ENCODE results near the gene PXDN. TPM values are rescaled to one million over a fixed set of nuclear protein-coding genes. Genes with fewer than 3 reads are reported as not detected.
"Not testable (repeated sequence)": the region's sequence is repeated elsewhere in the genome, so short reads cannot be mapped to it uniquely, and the experiment has no call there.

The PXDN gene
- total and polyA plus RNA-seq, 10 of the 15 experiments (the other 5 are each of a cell fraction or from before 2014, with no cell fraction given), result 0.12 to 0.69 (median 0.23) TPM; not detected in 5

- TF ChIP-seq RB1 (IDR thresholded peaks at IDR 0.05; ENCODE audit: borderline replicate concordance) (no peak), MTA2 (IDR thresholded peaks at IDR 0.05; ENCODE audit: low read depth) (no peak), CREB1 (IDR thresholded peaks at IDR 0.05; ENCODE audit: low read depth) (no peak)
- TF ChIP-seq, protein P1, sequence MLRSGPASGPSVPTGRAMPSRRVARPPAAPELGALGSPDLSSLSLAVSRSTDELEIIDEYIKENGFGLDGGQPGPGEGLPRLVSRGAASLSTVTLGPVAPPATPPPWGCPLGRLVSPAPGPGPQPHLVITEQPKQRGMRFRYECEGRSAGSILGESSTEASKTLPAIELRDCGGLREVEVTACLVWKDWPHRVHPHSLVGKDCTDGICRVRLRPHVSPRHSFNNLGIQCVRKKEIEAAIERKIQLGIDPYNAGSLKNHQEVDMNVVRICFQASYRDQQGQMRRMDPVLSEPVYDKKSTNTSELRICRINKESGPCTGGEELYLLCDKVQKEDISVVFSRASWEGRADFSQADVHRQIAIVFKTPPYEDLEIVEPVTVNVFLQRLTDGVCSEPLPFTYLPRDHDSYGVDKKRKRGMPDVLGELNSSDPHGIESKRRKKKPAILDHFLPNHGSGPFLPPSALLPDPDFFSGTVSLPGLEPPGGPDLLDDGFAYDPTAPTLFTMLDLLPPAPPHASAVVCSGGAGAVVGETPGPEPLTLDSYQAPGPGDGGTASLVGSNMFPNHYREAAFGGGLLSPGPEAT (IDR thresholded peaks at IDR 0.05; ENCODE audit: low read depth), result no peak
These were observed 43.3 kb downstream of the PXDN start (continued) for GRCh38 chr2:1701020-1701419.

GRCh38 chr2:1700427-1700826, 43.9 kb downstream of the PXDN start:
- H2AFZ ChIP-seq (ENCODE audit: control insufficient read depth, low read depth, low read length); H3K27ac ChIP-seq (ENCODE audit: control insufficient read depth, insufficient read depth); H4K20me1 ChIP-seq (ENCODE audit: control insufficient read depth, insufficient read depth); POLR2A ChIA-PET; H3K4me3 ChIP-seq; H3K27me3 ChIP-seq (replicated peaks in 1 of 2; ENCODE audit: control insufficient read depth in 2 of 2, insufficient read depth in 2 of 2, low read length in 1 of 2); intact Hi-C loops (cut with micrococcal nuclease; ENCODE audit: unreplicated experiment); H3K9ac ChIP-seq (ENCODE audit: control insufficient read depth, insufficient read depth, low read length); H3K36me3 ChIP-seq (ENCODE audit: control insufficient read depth in 2 of 2, insufficient read depth in 2 of 2, low read length in 1 of 2); H3K4me2 ChIP-seq (ENCODE audit: control insufficient read depth, insufficient read depth); H3K9me3 ChIP-seq (replicated peaks; ENCODE audit: control insufficient read depth, insufficient read depth, low read length); BruUV-seq (replicated peaks); CTCF ChIA-PET; ATAC-seq; RAD21 ChIA-PET (ENCODE audit: unreplicated experiment); FAIRE-seq; SMC1A ChIA-PET (ENCODE audit: uncharacterized antibody, unreplicated experiment); in situ Hi-C loops (cut with MboI); H3K79me2 ChIP-seq (ENCODE audit: control insufficient read depth, insufficient read depth, low read length); DNase-seq (ENCODE audit: low read depth, low spot score); H3K4me1 ChIP-seq (ENCODE audit: control insufficient read depth, insufficient read depth, low read length): not testable (repeated sequence)
- WGBS (ENCODE audit: insufficient coverage, insufficient replicate concordance, low lambda C conversion rate, missing lambda C conversion rate), result 32% methylated on average over 10 of the region's 10 CpGs

Data from GM12878 (cell line).